ENCODE measurements around the gene IL1RAPL2. TPM values are rescaled to one million over a fixed set of nuclear protein-coding genes. Genes with fewer than 3 reads are reported as not detected.
"Not testable (repeated sequence)": the region's sequence is repeated elsewhere in the genome, so short reads cannot be mapped to it uniquely, and the experiment has no call there.

The IL1RAPL2 gene
- total and polyA plus RNA-seq, 2 of the 4 experiments (the other 2 are of a cell fraction), result 0.03 TPM; not detected in 1

- H3K36me3 ChIP-seq (ENCODE audit: control insufficient read depth, insufficient read depth, low read length); H3K79me1 ChIP-seq (ENCODE audit: low read depth in 1 of 2, low read length in 2 of 2); intact Hi-C loops (cut with micrococcal nuclease); POLR2A ChIA-PET (ENCODE audit: unreplicated experiment); ATAC-seq (ENCODE audit: low read depth); H3K18ac ChIP-seq (ENCODE audit: low read depth, low read length); in situ Hi-C loops (cut with MboI; ENCODE audit: low sequenced_read_pairs); H3K9me3 ChIP-seq (ENCODE audit: control insufficient read depth, insufficient read depth, low read length); H4K5ac ChIP-seq (ENCODE audit: low read depth, low read length); H3K27ac ChIP-seq (ENCODE audit: insufficient read depth, low read length); H3K4me3 ChIP-seq (ENCODE audit: insufficient read depth, low read depth, low read length); H2BK15ac ChIP-seq (ENCODE audit: low read depth, low read length); H3K4me2 ChIP-seq (ENCODE audit: low read depth, low read length); H3K4me1 ChIP-seq (ENCODE audit: control insufficient read depth, insufficient read depth, low read length); H2BK120ac ChIP-seq (ENCODE audit: low read depth, low read length); BruUV-seq (replicated peaks); H3K56ac ChIP-seq (ENCODE audit: extremely low read depth, insufficient read depth, low read length); H3K27me3 ChIP-seq (ENCODE audit: control insufficient read depth, insufficient read depth, low read length); CTCF ChIA-PET; H2BK20ac ChIP-seq (ENCODE audit: low read depth, low read length); H2AFZ ChIP-seq (replicated peaks; ENCODE audit: low read length, poor library complexity); H4K8ac ChIP-seq (ENCODE audit: low read depth in 2 of 2, low read length in 2 of 2); dilution Hi-C loops (cut with HindIII; ENCODE audit: low sequenced_read_pairs, unreplicated experiment); H2AK9ac ChIP-seq (replicated peaks; ENCODE audit: low read depth, low read length, poor library complexity); H3K4ac ChIP-seq (ENCODE audit: low read depth, low read length); DNase-seq; H3K14ac ChIP-seq (replicated peaks; ENCODE audit: low read depth, low read length); H2AK5ac ChIP-seq (ENCODE audit: low read depth, low read length); H3K9ac ChIP-seq (ENCODE audit: low read depth, low read length); H4K91ac ChIP-seq (ENCODE audit: insufficient read depth, low read depth, low read length); H2BK5ac ChIP-seq (ENCODE audit: low read depth, low read length, poor library complexity, severe bottlenecking); H3K23ac ChIP-seq (ENCODE audit: low read depth, low read length); H3K9me1 ChIP-seq (ENCODE audit: insufficient read depth, low read length); H4K20me1 ChIP-seq (ENCODE audit: insufficient read depth, low read length): not testable (repeated sequence)
- 65% methylated on average over 8 of the region's 18 CpGs; no CpG with 5 or more reads in 1 of the 2 experiments for WGBS, 2 experiments (ENCODE audit: extremely low coverage in 2 of 2, insufficient read length in 1 of 2)
Measured at GRCh38 chrX:104677517-104677916, 111.5 kb downstream of the IL1RAPL2 start.
